ENCODE measurements around the gene TTC19.
A peak's percentile ranks its signal among the peaks of the same experiment; 100 is the strongest.

TTC19 gene, protein sequence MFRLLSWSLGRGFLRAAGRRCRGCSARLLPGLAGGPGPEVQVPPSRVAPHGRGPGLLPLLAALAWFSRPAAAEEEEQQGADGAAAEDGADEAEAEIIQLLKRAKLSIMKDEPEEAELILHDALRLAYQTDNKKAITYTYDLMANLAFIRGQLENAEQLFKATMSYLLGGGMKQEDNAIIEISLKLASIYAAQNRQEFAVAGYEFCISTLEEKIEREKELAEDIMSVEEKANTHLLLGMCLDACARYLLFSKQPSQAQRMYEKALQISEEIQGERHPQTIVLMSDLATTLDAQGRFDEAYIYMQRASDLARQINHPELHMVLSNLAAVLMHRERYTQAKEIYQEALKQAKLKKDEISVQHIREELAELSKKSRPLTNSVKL

DNA sequence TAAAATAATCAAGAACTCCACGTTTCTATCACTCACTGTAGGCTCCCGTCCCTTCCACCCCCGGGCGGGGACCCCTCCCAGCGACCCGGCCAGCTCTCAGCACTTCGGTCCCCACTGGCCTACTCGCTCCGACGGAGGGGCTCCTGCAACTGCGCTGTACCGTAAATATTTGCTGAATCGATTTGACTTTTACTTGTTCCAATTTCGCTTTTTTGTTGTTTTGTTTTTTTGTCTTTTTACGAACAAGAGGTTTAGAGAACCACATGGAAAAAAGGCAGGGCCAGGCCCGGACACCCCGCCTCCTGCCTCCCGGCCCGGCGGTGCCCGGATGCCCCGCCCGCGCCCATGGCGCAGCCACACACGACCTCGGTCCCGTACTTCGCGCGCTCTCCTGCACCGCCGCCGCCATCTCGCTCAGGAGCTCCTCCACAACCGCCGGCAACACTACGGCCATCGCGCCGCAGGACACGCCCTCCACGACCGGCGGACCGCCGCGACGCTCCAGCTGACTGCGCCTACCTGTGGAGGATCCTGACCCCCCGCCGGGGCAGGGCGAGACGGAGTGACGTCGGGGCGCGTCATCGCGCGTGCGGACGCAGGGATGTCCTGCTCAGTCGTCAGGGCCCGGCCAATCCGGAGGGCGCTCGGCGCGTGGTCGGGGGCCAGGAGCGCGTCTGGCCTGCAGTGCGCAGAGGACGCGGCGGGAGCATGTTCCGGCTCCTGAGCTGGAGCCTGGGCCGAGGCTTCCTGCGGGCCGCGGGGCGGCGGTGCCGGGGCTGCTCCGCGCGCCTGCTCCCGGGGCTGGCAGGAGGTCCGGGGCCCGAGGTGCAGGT lies at the start of gene TTC19, which contains the start of gene ZSWIM7:
TTC19 (plus strand) TSS at position 684 of the 833 bp plus-strand sequence; CDS start at position 709, 25 bp downstream.
ZSWIM7 (minus strand) TSS at position 564 of the 833 bp plus-strand sequence; CDS start at position 454, 110 bp downstream.
- TF ChIP-seq, protein P1, sequence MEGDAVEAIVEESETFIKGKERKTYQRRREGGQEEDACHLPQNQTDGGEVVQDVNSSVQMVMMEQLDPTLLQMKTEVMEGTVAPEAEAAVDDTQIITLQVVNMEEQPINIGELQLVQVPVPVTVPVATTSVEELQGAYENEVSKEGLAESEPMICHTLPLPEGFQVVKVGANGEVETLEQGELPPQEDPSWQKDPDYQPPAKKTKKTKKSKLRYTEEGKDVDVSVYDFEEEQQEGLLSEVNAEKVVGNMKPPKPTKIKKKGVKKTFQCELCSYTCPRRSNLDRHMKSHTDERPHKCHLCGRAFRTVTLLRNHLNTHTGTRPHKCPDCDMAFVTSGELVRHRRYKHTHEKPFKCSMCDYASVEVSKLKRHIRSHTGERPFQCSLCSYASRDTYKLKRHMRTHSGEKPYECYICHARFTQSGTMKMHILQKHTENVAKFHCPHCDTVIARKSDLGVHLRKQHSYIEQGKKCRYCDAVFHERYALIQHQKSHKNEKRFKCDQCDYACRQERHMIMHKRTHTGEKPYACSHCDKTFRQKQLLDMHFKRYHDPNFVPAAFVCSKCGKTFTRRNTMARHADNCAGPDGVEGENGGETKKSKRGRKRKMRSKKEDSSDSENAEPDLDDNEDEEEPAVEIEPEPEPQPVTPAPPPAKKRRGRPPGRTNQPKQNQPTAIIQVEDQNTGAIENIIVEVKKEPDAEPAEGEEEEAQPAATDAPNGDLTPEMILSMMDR (IDR thresholded peaks at IDR 0.05; ENCODE audit: low read depth, low read length, missing control alignments), result no peak
- peak within 1 kb of the TSS; percentile 71 for H3K4me3 ChIP-seq (replicated peaks; ENCODE audit: low read depth, low read length)
- peak; percentile 74 for DNase-seq (ENCODE audit: extremely low read depth, low read depth)

DNA sequence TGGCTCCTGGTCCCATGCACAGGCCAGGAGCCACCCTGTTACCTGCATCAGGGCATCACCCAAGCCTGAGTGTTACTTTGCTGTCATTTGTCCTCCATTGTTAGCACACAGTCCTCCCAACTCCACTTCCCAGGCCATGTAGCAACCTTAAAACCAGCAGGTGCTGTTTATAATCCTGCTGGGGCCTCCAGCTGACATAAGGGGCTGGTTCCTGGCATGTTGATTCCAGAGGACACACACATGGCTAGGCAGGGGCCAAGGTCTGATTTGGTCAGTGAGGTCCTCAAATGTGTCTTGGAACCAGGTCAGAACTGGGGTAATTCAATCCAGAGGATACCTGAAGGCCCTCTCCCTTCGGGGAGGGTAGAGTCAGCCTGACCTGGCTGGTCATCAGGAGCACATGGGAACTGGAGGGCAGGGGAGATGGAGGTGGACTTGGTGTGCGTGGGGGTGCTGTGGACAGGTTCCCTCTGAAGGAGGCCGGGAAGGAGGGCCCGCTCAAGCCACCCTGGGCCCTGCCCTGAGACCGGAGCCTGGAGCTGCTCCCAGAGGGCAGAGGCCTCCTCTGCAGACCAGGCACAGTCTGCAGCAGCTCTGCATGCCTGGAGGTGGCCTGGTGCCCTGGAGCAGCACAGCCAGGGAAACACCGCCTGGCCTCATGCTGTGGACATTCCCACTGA lies 48.1 kb upstream of the TTC19 start:
- DNase-seq (ENCODE audit: extremely low read depth, low read depth), result no peak
- TF ChIP-seq, protein P1 (IDR thresholded peaks at IDR 0.05; ENCODE audit: low read depth, low read length, missing control alignments), result no peak
- H3K4me3 ChIP-seq (replicated peaks; ENCODE audit: low read depth, low read length), result no peak overlapping the region

DNA sequence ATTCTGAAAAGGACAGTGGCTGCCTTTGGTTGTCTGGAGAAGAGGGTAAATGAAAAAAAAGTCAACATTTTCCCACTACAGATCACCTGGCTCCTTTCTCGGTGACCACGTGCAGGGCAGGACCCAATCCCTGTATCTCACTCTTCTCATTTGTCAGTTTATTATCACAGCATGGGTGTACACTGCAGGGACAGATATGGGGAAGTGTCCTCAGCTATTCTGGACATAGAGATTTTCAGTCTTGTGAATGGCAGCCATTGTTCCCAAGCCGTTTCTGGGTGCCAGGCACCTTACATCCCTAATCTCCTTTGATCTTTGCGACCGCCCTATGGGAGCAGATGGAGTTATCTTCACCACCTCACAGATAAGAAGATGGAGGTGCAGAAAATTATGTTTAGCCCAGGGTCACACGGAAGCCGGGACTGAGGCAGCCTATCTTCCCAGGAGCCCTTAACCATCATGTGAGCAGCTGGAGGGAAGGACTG lies 47.5 kb upstream of the TTC19 start:
- TF ChIP-seq, protein P1 (IDR thresholded peaks at IDR 0.05; ENCODE audit: low read depth, low read length, missing control alignments), result no peak
- DNase-seq (ENCODE audit: extremely low read depth, low read depth), result no peak

DNA sequence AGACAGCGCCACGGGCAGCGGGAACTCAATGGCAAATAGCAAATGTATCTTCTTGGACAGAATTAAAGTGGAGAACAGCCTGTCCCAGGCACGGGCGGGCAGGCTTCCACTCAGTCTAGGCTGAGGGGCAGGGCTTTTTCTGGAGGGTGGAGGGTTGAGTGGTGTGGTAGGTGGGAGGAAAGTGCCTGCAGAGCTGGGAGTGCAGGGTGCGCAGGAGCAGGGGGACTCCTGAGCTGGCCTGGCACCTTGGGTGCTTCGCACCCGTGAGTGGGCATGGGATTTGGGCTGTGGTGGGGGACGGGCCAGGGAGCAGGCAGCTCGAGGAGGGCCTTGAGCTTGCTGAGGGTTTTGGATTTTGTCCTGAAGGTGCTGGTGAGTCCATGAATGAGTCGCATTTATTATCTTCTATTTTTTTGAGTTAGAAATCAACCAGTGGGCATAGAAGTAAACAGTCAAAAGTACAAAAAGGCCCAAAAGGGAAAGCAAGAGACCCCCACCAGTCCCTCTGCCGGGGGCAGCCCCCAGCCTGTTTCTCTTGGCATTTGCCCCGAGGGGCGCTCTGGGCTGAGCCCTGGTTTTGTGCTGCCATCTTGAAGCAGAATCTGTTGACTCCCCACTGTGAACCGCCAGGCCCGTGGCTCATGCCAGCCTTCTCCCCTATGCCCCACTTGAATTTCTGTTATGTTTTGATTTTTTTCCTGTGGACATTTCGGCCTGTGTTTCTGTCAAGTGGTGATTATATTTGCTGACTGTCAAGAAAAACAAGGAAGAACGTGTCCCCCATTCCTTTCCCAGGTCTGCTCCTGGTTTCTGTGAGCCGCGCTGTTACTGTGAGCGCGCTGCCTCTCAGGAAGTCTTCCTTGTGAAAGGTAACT lies 46.5 kb upstream of the TTC19 start:
- H3K4me3 ChIP-seq (replicated peaks; ENCODE audit: low read depth, low read length), result no peak overlapping the region
- DNase-seq (ENCODE audit: extremely low read depth, low read depth), result no peak
- TF ChIP-seq, protein P1 (IDR thresholded peaks at IDR 0.05; ENCODE audit: low read depth, low read length, missing control alignments), result no peak

More for the DNA sequence above, 47.5 kb upstream of the TTC19 start:
- H3K4me3 ChIP-seq (replicated peaks; ENCODE audit: low read depth, low read length), result no peak overlapping the region

DNA sequence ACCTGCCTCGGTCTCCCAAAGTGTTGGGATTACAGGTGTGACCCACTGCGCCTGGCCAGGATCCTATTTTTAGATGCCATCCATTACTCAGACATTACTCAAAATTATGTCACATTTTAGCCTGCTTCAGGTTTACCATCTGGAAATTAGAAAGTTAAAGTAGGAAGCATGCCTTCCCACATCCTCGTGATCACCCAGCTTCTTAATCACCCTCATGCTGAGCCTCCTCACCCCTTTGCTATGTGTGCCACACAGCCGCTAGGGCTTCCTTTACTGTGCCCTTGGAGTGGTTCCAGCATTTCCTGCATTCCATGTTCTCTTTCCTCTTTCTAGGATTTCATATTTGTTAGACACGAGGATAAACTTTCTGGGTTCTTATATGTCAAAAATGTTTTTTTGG lies 45.4 kb upstream of the TTC19 start:
- H3K4me3 ChIP-seq (replicated peaks; ENCODE audit: low read depth, low read length), result no peak overlapping the region
- DNase-seq (ENCODE audit: extremely low read depth, low read depth), result no peak
- TF ChIP-seq, protein P1 (IDR thresholded peaks at IDR 0.05; ENCODE audit: low read depth, low read length, missing control alignments), result no peak

Measured in HFF-Myc (cell line).